AG04450 (cell line): ENCODE data around the gene SLC7A11. TPM values are rescaled to one million over a fixed set of nuclear protein-coding genes. Genes with fewer than 3 reads are reported as not detected.

Experiments used
- CTCF ChIA-PET: fragments of 300-600, 350-600 bp; formaldehyde crosslinking; extraction: SDS; loops from one replicate; lab custom pipeline; 2022; ENCODE audit warnings: antibody characterized with exemption, inconsistent platforms; lab: Charles Lee
- POLR2A ChIA-PET: fragments of 350-600 bp; formaldehyde crosslinking; extraction: SDS; loops from one replicate; lab custom pipeline; 2021; ENCODE audit warnings: antibody characterized with exemption, inconsistent platforms; lab: Yijun Ruan, JAX
- DNase-seq: peaks from one replicate; pipeline ENCODE4 v3.0.0-alpha.2; 2011; ENCODE audit warnings: low read depth, low spot score
- H3K27ac ChIP-seq: one replicate; pipeline ENCODE4 v1.5.1; 2012; ENCODE audit warnings: low read depth, low read length, control low read depth
- H3K27me3 ChIP-seq: one replicate; pipeline ENCODE4 v1.6.0; 2012; ENCODE audit warnings: low read length; ENCODE audit not compliant: control insufficient read depth, insufficient read depth
- H3K4me3 ChIP-seq: 2 replicates; pipeline ENCODE4 v1.5.1; 2011; ENCODE audit warnings: mild to moderate bottlenecking, low read depth, low read length, control low read depth
- H3K9me3 ChIP-seq: 2 replicates; pipeline ENCODE4 v1.5.1; 2012; ENCODE audit warnings: low read length; ENCODE audit not compliant: control insufficient read depth, insufficient read depth
- polyA plus RNA-seq: library from polyadenylated mRNA; depleted of rRNA; stranded (reverse); fragments of >200 nt; gene quantifications from 2 replicates; pipeline ENCODE4 v1.2.3, GENCODE V29; 2011
- TF ChIP-seq, protein P1 (sequence below): IDR thresholded peaks from 2 replicates; pipeline ENCODE4 v1.5.1; 2011; ENCODE audit warnings: low read depth, low read length, control low read depth, inconsistent platforms

Gene SLC7A11
- polyA plus RNA-seq, 1 experiment: 80.5 TPM

DNA sequence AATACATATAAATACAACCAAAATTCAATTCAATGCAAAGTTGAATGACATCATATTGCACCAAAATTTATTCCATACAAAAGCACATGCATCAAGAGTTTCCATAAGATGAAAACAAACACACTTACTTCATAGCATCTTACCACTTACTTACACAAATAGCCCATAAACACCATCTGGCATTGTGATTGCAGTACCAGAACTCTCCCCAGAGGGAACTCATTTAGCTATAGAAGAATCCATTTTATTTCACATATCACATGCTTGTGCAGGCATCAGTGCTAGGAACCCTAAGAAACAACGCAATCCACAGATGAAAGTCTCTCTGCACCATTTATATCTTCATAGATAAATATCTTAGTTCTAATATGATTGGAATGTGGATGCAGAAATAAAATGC lies 77.9 kb downstream of the SLC7A11 start:
- no peak for DNase-seq
- POLR2A ChIA-PET: no interaction called here
- Histone ChIP-seq H3K9me3 (no peaks in the 10 kb centered on the region), H3K27ac (no peak overlapping the region), H3K4me3 (no peak overlapping the region), H3K27me3 (no peaks in the 10 kb centered on the region)
- CTCF ChIA-PET: no interaction called here
- TF ChIP-seq, protein P1, sequence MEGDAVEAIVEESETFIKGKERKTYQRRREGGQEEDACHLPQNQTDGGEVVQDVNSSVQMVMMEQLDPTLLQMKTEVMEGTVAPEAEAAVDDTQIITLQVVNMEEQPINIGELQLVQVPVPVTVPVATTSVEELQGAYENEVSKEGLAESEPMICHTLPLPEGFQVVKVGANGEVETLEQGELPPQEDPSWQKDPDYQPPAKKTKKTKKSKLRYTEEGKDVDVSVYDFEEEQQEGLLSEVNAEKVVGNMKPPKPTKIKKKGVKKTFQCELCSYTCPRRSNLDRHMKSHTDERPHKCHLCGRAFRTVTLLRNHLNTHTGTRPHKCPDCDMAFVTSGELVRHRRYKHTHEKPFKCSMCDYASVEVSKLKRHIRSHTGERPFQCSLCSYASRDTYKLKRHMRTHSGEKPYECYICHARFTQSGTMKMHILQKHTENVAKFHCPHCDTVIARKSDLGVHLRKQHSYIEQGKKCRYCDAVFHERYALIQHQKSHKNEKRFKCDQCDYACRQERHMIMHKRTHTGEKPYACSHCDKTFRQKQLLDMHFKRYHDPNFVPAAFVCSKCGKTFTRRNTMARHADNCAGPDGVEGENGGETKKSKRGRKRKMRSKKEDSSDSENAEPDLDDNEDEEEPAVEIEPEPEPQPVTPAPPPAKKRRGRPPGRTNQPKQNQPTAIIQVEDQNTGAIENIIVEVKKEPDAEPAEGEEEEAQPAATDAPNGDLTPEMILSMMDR: no peak

GRCh38 chr4:138163171-138163570 lies 79.0 kb downstream of the SLC7A11 start:
- ChIA-PET CTCF (no interaction called here), POLR2A (no interaction called here)
- no peaks in the 10 kb centered on the region for H3K9me3 ChIP-seq
- DNase-seq: no peak
- no peak overlapping the region for H3K4me3 ChIP-seq
- H3K27me3 ChIP-seq: no peaks in the 10 kb centered on the region
- H3K27ac ChIP-seq: no peak overlapping the region
- TF ChIP-seq, protein P1: no peak

DNA sequence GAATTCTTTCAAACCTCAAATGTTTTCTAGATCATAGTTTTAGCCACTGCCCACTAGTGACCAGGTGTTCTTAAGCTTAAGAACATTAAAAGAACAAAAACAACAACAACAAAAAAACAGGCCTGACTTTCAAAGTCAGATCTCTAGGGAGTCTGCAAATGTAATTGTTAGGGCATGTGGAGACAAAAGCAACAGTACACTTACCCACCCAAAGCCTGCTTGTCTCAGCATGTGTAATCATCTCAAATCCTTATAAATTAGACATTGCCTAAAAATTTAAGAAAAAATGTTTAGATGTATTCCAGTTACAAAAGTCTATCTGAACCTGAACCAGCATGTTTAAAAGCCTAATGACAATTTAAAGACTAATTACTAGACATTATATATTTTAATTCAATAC lies 79.9 kb downstream of the SLC7A11 start:
- H3K27ac ChIP-seq: no peak overlapping the region
- TF ChIP-seq, protein P1: no peak
- no peak for DNase-seq
- H3K9me3 ChIP-seq: no peaks in the 10 kb centered on the region
- no peak overlapping the region for H3K4me3 ChIP-seq
- CTCF ChIA-PET: interaction anchor here (0.9 to 1.4 kb wide), 3 partner anchors 20 to 776 kb away, joined by 3 to 4 read pairs (median 3); no protein-coding TSS in a partner anchor
- H3K27me3 ChIP-seq: no peaks in the 10 kb centered on the region
- POLR2A ChIA-PET: no interaction called here

DNA sequence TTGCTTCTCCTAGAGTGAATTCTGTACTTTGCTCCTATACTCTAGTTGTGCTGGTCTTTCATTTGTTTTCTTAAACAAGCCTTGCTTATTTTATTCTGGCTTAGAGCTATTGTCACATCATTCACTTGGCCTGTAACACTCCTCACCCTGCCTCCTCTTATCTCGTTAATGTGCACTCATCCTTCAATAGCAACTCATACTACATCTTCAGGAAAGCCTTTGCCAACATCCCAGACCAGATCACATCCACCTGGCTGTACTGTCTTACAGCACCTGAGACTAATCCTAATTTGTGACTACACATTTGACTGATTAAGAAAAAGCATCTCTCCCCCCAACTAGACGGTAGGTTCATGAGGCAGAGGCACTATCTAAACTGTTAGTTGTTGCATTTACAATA lies 80.8 kb downstream of the SLC7A11 start:
- no peak for DNase-seq
- TF ChIP-seq, protein P1: no peak
- Histone ChIP-seq H3K27ac (no peak overlapping the region), H3K9me3 (no peaks in the 10 kb centered on the region), H3K4me3 (no peak overlapping the region), H3K27me3 (no peaks in the 10 kb centered on the region)
- CTCF ChIA-PET: interaction anchor here (0.9 to 1.4 kb wide), 3 partner anchors 21 to 777 kb away, joined by 3 to 4 read pairs (median 3); no protein-coding TSS in a partner anchor
- POLR2A ChIA-PET: no interaction called here

DNA sequence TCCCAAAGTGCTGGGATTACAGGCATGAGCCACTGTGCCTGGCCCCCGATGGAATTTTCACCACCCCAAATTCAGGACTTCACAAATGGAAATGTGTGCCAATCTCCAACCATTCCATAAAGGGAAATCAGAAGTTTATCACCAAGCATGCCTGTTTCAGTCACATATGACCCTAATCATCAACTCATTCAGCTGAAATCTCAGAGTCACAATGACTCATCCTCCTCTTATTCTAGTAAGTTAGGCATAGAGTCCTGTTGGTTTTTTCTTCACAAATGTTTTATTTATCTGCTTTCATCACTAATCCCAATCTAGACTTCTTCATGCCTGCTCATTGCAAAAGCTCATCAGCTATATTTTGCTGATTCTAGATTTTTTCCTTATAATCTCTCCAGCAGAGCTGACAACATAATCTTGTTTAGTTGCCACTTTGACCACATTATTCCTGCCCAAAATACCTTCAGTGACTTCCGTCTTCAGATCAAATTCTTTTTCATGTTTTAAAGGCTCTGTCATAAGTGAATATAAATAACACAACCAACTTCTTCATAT lies 83.3 kb downstream of the SLC7A11 start:
- Histone ChIP-seq H3K27me3 (no peaks in the 10 kb centered on the region), H3K9me3 (no peaks in the 10 kb centered on the region), H3K27ac (no peak overlapping the region), H3K4me3 (no peak overlapping the region)
- CTCF ChIA-PET: no interaction called here
- TF ChIP-seq, protein P1: no peak
- peak; percentile 38 for DNase-seq
- POLR2A ChIA-PET: no interaction called here
